H1 (cell line): ENCODE data around the gene MRPS6. TPM values are rescaled to one million over a fixed set of nuclear protein-coding genes. Genes with fewer than 3 reads are reported as not detected.

ENCODE experiments used
- CHD7 ChIP-seq: fragments of 300-600 bp; sonication (generic); IDR thresholded peaks from 2 replicates; pipeline ENCODE4 v1.7.1; 2012; ENCODE audit warnings: low read length, moderate library complexity, mild to moderate bottlenecking, inconsistent platforms; ENCODE audit not compliant: insufficient replicate concordance
- HDAC6 ChIP-seq: IDR thresholded peaks from one replicate; pipeline ENCODE4 v1.7.1; 2012; ENCODE audit warnings: low read depth, mild to moderate bottlenecking, inconsistent platforms, low read length, moderate library complexity
- polyA plus RNA-seq, 7 experiments: library from polyadenylated mRNA; depleted of rRNA in 3 of 7; stranded (reverse) in 5 of 7; unstranded in 2 of 7; fragments of >200 nt in 5 of 7; fragments of 200-250 nt in 2 of 7; gene quantifications; 1 replicate in 5 of 7; 2 replicates in 1 of 7; 4 replicates in 1 of 7; pipeline versions ENCODE4 v1.2.1 to v1.2.3, GENCODE V29; 2011 to 2013; ENCODE audit warnings: missing spikeins in 2 of 7, mixed read lengths in 2 of 7
- total RNA-seq: library from RNA; stranded (reverse); fragmentation: NEBNext Ultra II Directional; extraction: Animal tissue kit (Norgen Biotek cat#: 25700); gene quantifications from 2 replicates; pipeline ENCODE4 v1.2.1, GENCODE V29; 2021

The MRPS6 gene
- total and polyA plus RNA-seq, 2 of the 8 experiments (the other 6 are each of a cell fraction or from before 2014, with no cell fraction given): 62.7 to 156 TPM

GRCh38 chr21:34177919-34178567 lies 104.7 kb downstream of the MRPS6 start (continued):
- no peak for TF ChIP-seq CHD7
- TF ChIP-seq HDAC6: no peak
